T-cell (primary cell): ENCODE results near the gene ZNF658. TPM values are rescaled to one million over a fixed set of nuclear protein-coding genes. Genes with fewer than 3 reads are reported as not detected.
"Not testable (repeated sequence)": the region's sequence is repeated elsewhere in the genome, so short reads cannot be mapped to it uniquely, and the experiment has no call there.

Experiments used
- ATAC-seq, 4 experiments: fragments of 200-7000 bp in 3 of 4; fragments of 150-1000 bp in 1 of 4; cut with Tn5 transposase; replicated peaks in 1 of 4; 1 replicate in 3 of 4; 2 replicates in 1 of 4; pipeline ENCODE4 v1.10.0; 2021; ENCODE audit warnings: moderate library complexity in 3 of 4, mild to moderate bottlenecking in 2 of 4, moderate number of reproducible peaks in 1 of 4
- CTCF ChIA-PET, 2 donors: fragments of 300-600 bp; sonication (Branson Sonifier 250); formaldehyde crosslinking; loops; one replicate each; lab custom pipeline; 2022; ENCODE audit warnings: antibody characterized with exemption in 2 of 2; lab: Charles Lee
- POLR2A ChIA-PET, 2 donors: fragments of 300-600 bp; sonication (Branson Sonifier 250); formaldehyde crosslinking; loops; one replicate each; lab custom pipeline; 2022; ENCODE audit warnings: antibody characterized with exemption in 2 of 2; lab: Charles Lee
- DNase-seq, 35 experiments: peaks; one replicate each; pipeline versions ENCODE4 v3.0.0 to v3.0.0-alpha.2; 2013 to 2023
- H3K27ac ChIP-seq: one replicate; pipeline ENCODE4 v1.5.1; 2013; ENCODE audit warnings: low read length
- H3K27me3 ChIP-seq, 2 experiments: replicated peaks in 1 of 2; 1 replicate in 1 of 2; 2 replicates in 1 of 2; pipeline versions ENCODE4 v1.6.1 to v1.7.0; 2013; ENCODE audit warnings: low read length in 1 of 2, mixed read lengths in 1 of 2; ENCODE audit not compliant: control insufficient read depth in 2 of 2, insufficient read depth in 2 of 2; ENCODE audit errors: extremely low read depth in 1 of 2
- H3K36me3 ChIP-seq, 2 donors: 1 replicate in 1 of 2; 2 replicates in 1 of 2; pipeline versions ENCODE4 v1.6.1 to v1.7.0; 2013; ENCODE audit warnings: low read length in 1 of 2; ENCODE audit not compliant: control insufficient read depth in 2 of 2, insufficient read depth in 1 of 2; ENCODE audit errors: extremely low read depth in 1 of 2
- H3K4me1 ChIP-seq, 2 experiments: 1 replicate in 1 of 2; 2 replicates in 1 of 2; pipeline versions ENCODE4 v1.6.1 to v1.7.0; 2013; ENCODE audit warnings: low read length in 2 of 2, mixed read lengths in 1 of 2; ENCODE audit not compliant: insufficient read depth in 2 of 2, control insufficient read depth in 1 of 2; ENCODE audit errors: extremely low read depth in 1 of 2
- H3K4me3 ChIP-seq, 2 donors: 1 replicate in 1 of 2; 2 replicates in 1 of 2; pipeline versions ENCODE4 v1.5.1 to v1.7.0; 2013; ENCODE audit warnings: mild to moderate bottlenecking in 2 of 2, low read length in 1 of 2, moderate library complexity in 1 of 2; ENCODE audit not compliant: control insufficient read depth in 1 of 2; ENCODE audit errors: extremely low read depth in 1 of 2
- H3K9me3 ChIP-seq: 2 replicates; pipeline ENCODE4 v1.7.0; 2013
- H3K27ac Mint-ChIP-seq, 2 donors: one replicate each; pipeline ENCODE4 v1.8.0; 2020 to 2021; ENCODE audit warnings: mild to moderate bottlenecking in 2 of 2, mixed read lengths in 2 of 2
- H3K27me3 Mint-ChIP-seq, 2 donors: one replicate each; pipeline ENCODE4 v1.8.0; 2021 to 2022; ENCODE audit warnings: mixed read lengths in 2 of 2
- H3K36me3 Mint-ChIP-seq: one replicate; pipeline ENCODE4 v1.8.0; 2021; ENCODE audit warnings: mixed read lengths
- H3K4me1 Mint-ChIP-seq, 3 donors: one replicate each; pipeline ENCODE4 v1.8.0; 2020 to 2022; ENCODE audit warnings: mixed read lengths in 3 of 3, mild to moderate bottlenecking in 1 of 3
- H3K4me3 Mint-ChIP-seq, 3 donors: one replicate each; pipeline ENCODE4 v1.8.0; 2020 to 2022; ENCODE audit warnings: mild to moderate bottlenecking in 3 of 3, mixed read lengths in 3 of 3, moderate library complexity in 3 of 3
- H3K9me3 Mint-ChIP-seq, 3 donors: one replicate each; pipeline ENCODE4 v1.8.0; 2020 to 2022; ENCODE audit warnings: mixed read lengths in 3 of 3
- WGBS: methylation state at CpG from one replicate; pipeline ENCODE4 v1.1.5; 2013; ENCODE audit warnings: missing lambda C conversion rate; ENCODE audit not compliant: insufficient coverage; 5-methylcytosine and 5-hydroxymethylcytosine counted together
- total RNA-seq, 35 experiments: library from RNA in 6 of 35; stranded (reverse) in 6 of 35; fragments of 120-200 nt in 1 of 35; gene quantifications; one replicate each; pipeline versions ENCODE4 v1.2.1 to v1.2.4 and lab custom pipeline; 2013 to 2026

ZNF658 gene
- total RNA-seq, 5 donors from 2014 or later (not counting 1 experiment from before 2014, with no cell fraction given): 1.6 to 8.3 (median 4.5) TPM

DNA sequence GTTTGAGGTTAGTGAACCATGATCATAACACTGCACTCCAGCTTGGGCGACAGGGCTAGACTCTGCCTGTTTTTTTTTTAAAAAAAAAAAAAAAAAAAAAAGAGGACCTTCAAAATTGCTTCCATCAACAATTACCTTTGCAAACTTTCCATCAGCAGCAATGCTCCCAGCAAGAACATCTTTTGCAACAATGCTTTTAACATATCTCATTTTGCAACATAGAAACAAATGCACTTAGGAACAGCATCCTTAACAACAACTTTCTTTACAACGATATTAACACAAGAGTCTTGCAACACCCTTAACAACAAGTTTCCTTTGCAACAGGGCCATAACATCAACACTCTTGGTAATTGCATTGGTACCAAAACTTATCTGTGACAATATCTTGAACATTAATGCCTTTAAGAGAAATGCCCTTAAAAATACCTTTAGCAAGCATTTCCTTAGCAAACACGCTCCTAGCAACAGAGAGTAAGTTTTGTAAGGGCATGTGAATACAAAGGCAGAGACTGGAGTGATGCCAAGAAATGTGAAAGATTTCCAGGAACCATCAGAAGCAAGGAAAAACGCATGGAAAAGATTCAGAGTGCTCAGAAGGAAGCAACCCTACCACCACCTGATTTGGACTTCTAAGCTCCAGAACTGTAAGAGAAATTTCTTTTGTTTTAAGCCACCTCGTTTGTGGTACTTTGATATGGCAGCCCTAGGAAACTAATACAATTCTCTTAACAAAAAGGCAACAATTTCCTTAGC lies 42.1 kb downstream of the ZNF658 start:
- H3K9me3 ChIP-seq, H3K27me3 ChIP-seq, H3K4me1 Mint-ChIP-seq, H3K27me3 Mint-ChIP-seq, H3K27ac ChIP-seq, H3K36me3 ChIP-seq, H3K9me3 Mint-ChIP-seq, H3K4me3 Mint-ChIP-seq, H3K27ac Mint-ChIP-seq, H3K4me1 ChIP-seq, CTCF ChIA-PET, DNase-seq, H3K36me3 Mint-ChIP-seq, ATAC-seq, POLR2A ChIA-PET, H3K4me3 ChIP-seq: not testable (repeated sequence)
- WGBS: no CpG with 5 or more reads among the region's 5 CpGs

DNA sequence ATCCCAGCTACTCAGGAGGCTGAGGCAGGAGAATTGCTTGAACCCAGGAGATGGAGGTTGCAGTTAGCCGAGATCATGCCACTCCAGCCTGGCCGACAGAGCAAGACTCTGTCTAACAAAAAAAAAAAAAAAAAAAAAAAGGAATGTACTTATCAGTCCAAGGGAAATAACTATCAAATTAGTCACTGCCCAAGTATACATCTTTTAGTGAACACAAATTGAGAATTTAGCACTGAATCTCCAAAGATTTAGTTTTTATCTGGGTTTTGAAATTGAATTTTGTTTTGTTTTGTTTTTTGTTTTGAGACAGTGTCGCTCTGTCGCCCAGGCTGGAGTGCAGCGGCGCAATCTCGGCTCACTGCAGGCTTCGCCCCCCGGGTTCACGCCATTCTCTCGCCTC lies 52.1 kb downstream of the ZNF658 start:
- H3K4me1 Mint-ChIP-seq, DNase-seq, H3K36me3 ChIP-seq, H3K27ac ChIP-seq, H3K36me3 Mint-ChIP-seq, H3K27me3 ChIP-seq, CTCF ChIA-PET, H3K4me3 Mint-ChIP-seq, H3K27ac Mint-ChIP-seq, ATAC-seq, POLR2A ChIA-PET, H3K27me3 Mint-ChIP-seq, H3K4me3 ChIP-seq, H3K4me1 ChIP-seq, H3K9me3 Mint-ChIP-seq, H3K9me3 ChIP-seq: not testable (repeated sequence)
- WGBS: 98% methylated on average over 9 of the region's 11 CpGs

Other genes with a start within 250 kb of the ZNF658 start
- not detected for gene SPATA31A3, start 91.8 kb downstream of the ZNF658 start, total RNA-seq